Trophoblast cell (in vitro differentiated cells and primary cell): Measurements from ENCODE around the gene PABPN1.

Experiments
- DNase-seq, 2 donors: peaks; one replicate each; pipeline ENCODE4 v3.0.0-alpha.2; 2016
- H2AFZ ChIP-seq: 2 replicates; pipeline ENCODE4 v1.6.1; 2013; ENCODE audit warnings: low read length, moderate library complexity, mild to moderate bottlenecking; ENCODE audit not compliant: insufficient read depth, poor library complexity
- H2AK5ac ChIP-seq: 2 replicates; pipeline ENCODE4 v1.6.1; 2013; ENCODE audit warnings: mild to moderate bottlenecking, low read length
- H2BK120ac ChIP-seq: 2 replicates; pipeline ENCODE4 v1.6.1; 2013; ENCODE audit warnings: low read length, mild to moderate bottlenecking, moderate library complexity; ENCODE audit not compliant: insufficient read depth, poor library complexity
- H2BK12ac ChIP-seq: 2 replicates; pipeline ENCODE4 v1.6.1; 2013; ENCODE audit warnings: mild to moderate bottlenecking, low read length, moderate library complexity
- H2BK5ac ChIP-seq: 2 replicates; pipeline ENCODE4 v1.6.1; 2013; ENCODE audit warnings: low read length, low read depth, moderate library complexity, mild to moderate bottlenecking; ENCODE audit not compliant: poor library complexity
- H3K14ac ChIP-seq: 2 replicates; pipeline ENCODE4 v1.6.1; 2013; ENCODE audit warnings: mild to moderate bottlenecking, low read length
- H3K18ac ChIP-seq: 2 replicates; pipeline ENCODE4 v1.6.1; 2013; ENCODE audit warnings: mild to moderate bottlenecking, low read length
- H3K23ac ChIP-seq: 2 replicates; pipeline ENCODE4 v1.6.1; 2013; ENCODE audit warnings: low read length
- H3K27ac ChIP-seq: 2 replicates; pipeline ENCODE4 v1.5.1; 2013; ENCODE audit warnings: low read depth, mild to moderate bottlenecking, inconsistent platforms, low read length, moderate library complexity
- H3K27me3 ChIP-seq: 2 replicates; pipeline ENCODE4 v1.6.1; 2013; ENCODE audit warnings: inconsistent platforms, mild to moderate bottlenecking, low read length, moderate library complexity; ENCODE audit not compliant: insufficient read depth
- H3K36me3 ChIP-seq, 2 experiments: 1 replicate in 1 of 2; 2 replicates in 1 of 2; pipeline ENCODE4 v1.6.1; 2013; ENCODE audit warnings: low read length in 2 of 2, mild to moderate bottlenecking in 2 of 2, moderate library complexity in 1 of 2; ENCODE audit not compliant: insufficient read depth in 2 of 2, control insufficient read depth in 1 of 2
- H3K4ac ChIP-seq: 2 replicates; pipeline ENCODE4 v1.6.1; 2013; ENCODE audit warnings: low read depth, mild to moderate bottlenecking, low read length, moderate library complexity
- H3K4me1 ChIP-seq, 2 experiments: 1 replicate in 1 of 2; 2 replicates in 1 of 2; pipeline ENCODE4 v1.6.1; 2013; ENCODE audit warnings: low read length in 2 of 2, mild to moderate bottlenecking in 2 of 2, moderate library complexity in 1 of 2; ENCODE audit not compliant: insufficient read depth in 2 of 2, control insufficient read depth in 1 of 2
- H3K4me2 ChIP-seq: 2 replicates; pipeline ENCODE4 v1.6.1; 2013; ENCODE audit warnings: inconsistent platforms, mild to moderate bottlenecking, low read length, moderate library complexity
- H3K4me3 ChIP-seq: 2 replicates; pipeline ENCODE4 v1.5.1; 2013; ENCODE audit warnings: mild to moderate bottlenecking, low read depth, low read length, inconsistent platforms
- H3K79me1 ChIP-seq: one replicate; pipeline ENCODE4 v1.6.1; 2013; ENCODE audit warnings: low read length
- H3K79me2 ChIP-seq: 2 replicates; pipeline ENCODE4 v1.6.1; 2013; ENCODE audit warnings: low read length, mild to moderate bottlenecking; ENCODE audit not compliant: control insufficient read depth, insufficient read depth, poor library complexity
- H3K9ac ChIP-seq: 2 replicates; pipeline ENCODE4 v1.6.1; 2013; ENCODE audit warnings: mild to moderate bottlenecking, low read length
- H3K9me3 ChIP-seq: 2 replicates; pipeline ENCODE4 v1.6.1; 2013; ENCODE audit warnings: low read depth, mild to moderate bottlenecking, control low read depth, inconsistent platforms, low read length; ENCODE audit not compliant: insufficient read depth
- H4K12ac ChIP-seq: 2 replicates; pipeline ENCODE4 v1.6.1; 2013; ENCODE audit warnings: low read depth, mild to moderate bottlenecking, low read length, moderate library complexity
- H4K8ac ChIP-seq: 2 replicates; pipeline ENCODE4 v1.6.1; 2013; ENCODE audit warnings: low read depth, mild to moderate bottlenecking, low read length, moderate library complexity
- H4K91ac ChIP-seq: one replicate; pipeline ENCODE4 v1.6.1; 2013; ENCODE audit warnings: low read depth, mild to moderate bottlenecking, low read length, moderate library complexity
- WGBS: extraction: QIAGEN DNeasy Blood & Tissue Kit; methylation state at CpG from one replicate; pipeline ENCODE4 v1.1.7; 2013; ENCODE audit warnings: missing lambda C conversion rate; ENCODE audit not compliant: insufficient read length, insufficient coverage; ENCODE audit errors: extremely low coverage; 5-methylcytosine and 5-hydroxymethylcytosine counted together

Gene PABPN1

GRCh38 chr14:23356662-23357061 lies 35.4 kb downstream of the PABPN1 start:
- Histone ChIP-seq H3K23ac (no peak overlapping the region), H2BK12ac (no peak overlapping the region), H3K79me1 (peaks cover 5% of the 10 kb centered on the region), H4K8ac (no peak overlapping the region), H3K27ac (no peak overlapping the region), H2AK5ac (no peak overlapping the region), H2AFZ (no peak overlapping the region), H3K4me3 (no peak overlapping the region), H3K14ac (no peak overlapping the region), H4K12ac (no peak overlapping the region), H3K79me2 (no peaks in the 10 kb centered on the region), H3K36me3 (peaks cover 35 to 43% of the 10 kb centered on the region in 2 experiments), H3K18ac (no peak overlapping the region), H3K27me3 (no peaks in the 10 kb centered on the region), H3K9ac (no peak overlapping the region), H2BK120ac (no peak overlapping the region), H4K91ac (no peak overlapping the region), H3K4me1 (peaks cover 6 to 15% of the 10 kb centered on the region in 2 experiments), H2BK5ac (no peak overlapping the region), H3K4me2 (no peak overlapping the region), H3K9me3 (no peaks in the 10 kb centered on the region), H3K4ac (no peak overlapping the region)
- no peak for DNase-seq
- no CpG with 5 or more reads among the region's 4 CpGs for WGBS

- Histone ChIP-seq H3K23ac (no peak overlapping the region), H3K9ac (no peak overlapping the region), H3K14ac (no peak overlapping the region), H2BK120ac (no peak overlapping the region), H3K4me1 (peaks cover 2 to 10% of the 10 kb centered on the region in 2 experiments), H3K4ac (no peak overlapping the region), H3K79me1 (peaks cover 4% of the 10 kb centered on the region), H3K79me2 (no peaks in the 10 kb centered on the region), H3K27me3 (no peaks in the 10 kb centered on the region), H3K18ac (no peak overlapping the region), H2BK12ac (no peak overlapping the region), H4K8ac (no peak overlapping the region), H3K9me3 (no peaks in the 10 kb centered on the region), H3K36me3 (peaks cover 35 to 43% of the 10 kb centered on the region in 2 experiments), H4K91ac (no peak overlapping the region), H3K4me2 (no peak overlapping the region), H2AK5ac (no peak overlapping the region), H2AFZ (no peak overlapping the region), H3K4me3 (no peak overlapping the region), H4K12ac (no peak overlapping the region), H2BK5ac (no peak overlapping the region), H3K27ac (no peak overlapping the region)
- no peak for DNase-seq
- WGBS, result no CpG with 5 or more reads among the region's 8 CpGs
Observed at GRCh38 chr14:23357261-23357660, 36.0 kb downstream of the PABPN1 start.

GRCh38 chr14:23358042-23358441 lies 36.8 kb downstream of the PABPN1 start:
- no peak overlapping the region for H3K27ac ChIP-seq
- H2AK5ac ChIP-seq, result no peak overlapping the region
- H3K79me1 ChIP-seq, result no peaks in the 10 kb centered on the region
- H3K4ac ChIP-seq, result no peak overlapping the region
- no peak overlapping the region for H4K8ac ChIP-seq
- H3K9me3 ChIP-seq, result no peaks in the 10 kb centered on the region
- H2BK12ac ChIP-seq, result no peak overlapping the region
- no peak overlapping the region for H2BK5ac ChIP-seq
- H3K27me3 ChIP-seq, result no peaks in the 10 kb centered on the region
- peaks cover 2 to 8% of the 10 kb centered on the region in 2 experiments for H3K4me1 ChIP-seq
- H3K9ac ChIP-seq, result no peak overlapping the region
- H2BK120ac ChIP-seq, result no peak overlapping the region
- H3K79me2 ChIP-seq, result no peaks in the 10 kb centered on the region
- no peak overlapping the region for H4K91ac ChIP-seq
- H4K12ac ChIP-seq, result no peak overlapping the region
- H3K36me3 ChIP-seq, result peaks cover 35 to 43% of the 10 kb centered on the region in 2 experiments
- no peak overlapping the region for H2AFZ ChIP-seq
- no CpG with 5 or more reads among the region's 3 CpGs for WGBS
- no peak overlapping the region for H3K18ac ChIP-seq
- no peak overlapping the region for H3K4me2 ChIP-seq
- H3K14ac ChIP-seq, result no peak overlapping the region
- no peak overlapping the region for H3K4me3 ChIP-seq
- no peak for DNase-seq
- H3K23ac ChIP-seq, result no peak overlapping the region

GRCh38 chr14:23358553-23359166 lies 37.4 kb downstream of the PABPN1 start:
- no peak overlapping the region for H4K12ac ChIP-seq
- H4K8ac ChIP-seq, result no peak overlapping the region
- H2AK5ac ChIP-seq, result no peak overlapping the region
- peaks cover 0 to 3% of the 10 kb centered on the region in 2 experiments for H3K4me1 ChIP-seq
- no peak overlapping the region for H3K4me3 ChIP-seq
- H3K23ac ChIP-seq, result no peak overlapping the region
- peaks cover 36 to 43% of the 10 kb centered on the region in 2 experiments for H3K36me3 ChIP-seq
- H4K91ac ChIP-seq, result no peak overlapping the region
- no peaks in the 10 kb centered on the region for H3K9me3 ChIP-seq
- no peak overlapping the region for H3K4me2 ChIP-seq
- H3K79me1 ChIP-seq, result no peaks in the 10 kb centered on the region
- H2BK5ac ChIP-seq, result no peak overlapping the region
- H3K18ac ChIP-seq, result no peak overlapping the region
- no peak overlapping the region for H2BK120ac ChIP-seq
- H2BK12ac ChIP-seq, result no peak overlapping the region
- H3K27me3 ChIP-seq, result no peaks in the 10 kb centered on the region
- no peak overlapping the region for H3K14ac ChIP-seq
- DNase-seq, result no peak
- H3K9ac ChIP-seq, result no peak overlapping the region
- H3K27ac ChIP-seq, result no peak overlapping the region
- H3K79me2 ChIP-seq, result no peaks in the 10 kb centered on the region
- no peak overlapping the region for H2AFZ ChIP-seq
- H3K4ac ChIP-seq, result no peak overlapping the region
- no CpG with 5 or more reads among the region's 12 CpGs for WGBS
